GM12892 (cell line): ENCODE data around the gene MKRN1.

ENCODE experiments used
- POLR2A ChIP-seq: IDR thresholded peaks from 2 replicates; pipeline ENCODE4 v1.6.1; 2011; ENCODE audit warnings: low read depth, low read length, control low read depth
- TAF1 ChIP-seq: IDR thresholded peaks from 2 replicates; pipeline ENCODE4 v1.6.1; 2011; ENCODE audit warnings: low read depth, mild to moderate bottlenecking, control low read depth, low read length, borderline replicate concordance

GRCh38 chr7:140479739-140480084 is 407 bp upstream of the MKRN1 start:
- TF ChIP-seq POLR2A (no peak), TAF1 (no peak)
